Esophagus muscularis mucosa (tissue), 4 donors: ENCODE results near the gene SLC7A6. TPM values are rescaled to one million over a fixed set of nuclear protein-coding genes. Genes with fewer than 3 reads are reported as not detected.

ENCODE experiments used
- DNase-seq: peaks from one replicate; pipeline ENCODE4 v3.0.0-alpha.2; 2017; ENCODE audit errors: extremely low spot score
- H3K27ac ChIP-seq, 4 donors: fragments of 200-600 bp; sonication (generic); replicated peaks in 1 of 4; 1 replicate in 3 of 4; 2 replicates in 1 of 4; pipeline ENCODE4 v1.5.1; 2016 to 2019; ENCODE audit warnings: mild to moderate bottlenecking in 1 of 4
- H3K27me3 ChIP-seq, 4 donors: fragments of 200-600 bp; sonication (generic); one replicate each; pipeline versions ENCODE4 v1.5.1 to v1.6.0; 2016 to 2019
- H3K36me3 ChIP-seq, 4 donors: fragments of 200-600 bp; sonication (generic); one replicate each; pipeline ENCODE4 v1.5.1; 2016 to 2019
- H3K4me1 ChIP-seq, 4 donors: fragments of 200-600 bp; sonication (generic); one replicate each; pipeline ENCODE4 v1.5.1; 2016 to 2019
- H3K4me3 ChIP-seq, 4 donors: fragments of 200-600 bp; sonication (generic); 1 replicate in 2 of 4; 2 replicates in 2 of 4; pipeline ENCODE4 v1.5.1; 2016 to 2019; ENCODE audit warnings: mild to moderate bottlenecking in 4 of 4, moderate library complexity in 1 of 4
- H3K9me3 ChIP-seq, 4 donors: fragments of 200-600 bp; sonication (generic); 1 replicate in 3 of 4; 2 replicates in 1 of 4; pipeline ENCODE4 v1.5.1; 2016 to 2019
- CTCF ChIP-seq, 3 experiments: fragments of 200-600 bp in 2 of 3; fragments of 450-650 bp in 1 of 3; sonication (generic) in 2 of 3; IDR thresholded peaks; one replicate each; pipeline ENCODE4 v1.5.1; 2017 to 2019; ENCODE audit warnings: antibody characterized with exemption in 3 of 3, mild to moderate bottlenecking in 2 of 3, moderate library complexity in 1 of 3
- EP300 ChIP-seq: sonication (generic); formaldehyde crosslinking; IDR thresholded peaks from one replicate; pipeline ENCODE4 v1.6.1; 2017; ENCODE audit warnings: antibody characterized with exemption
- POLR2A ChIP-seq: fragments of 450-650 bp; IDR thresholded peaks from one replicate; pipeline ENCODE4 v1.6.1; 2017; ENCODE audit warnings: antibody characterized with exemption, moderate library complexity, mild to moderate bottlenecking, low read depth
- POLR2AphosphoS5 ChIP-seq, 2 donors: sonication (generic); formaldehyde crosslinking; IDR thresholded peaks; one replicate each; pipeline ENCODE4 v1.6.1; 2017; ENCODE audit warnings: antibody characterized with exemption in 2 of 2
- WGBS: methylation state at CpG from one replicate; pipeline ENCODE4 v1.1.5; 2018; 5-methylcytosine and 5-hydroxymethylcytosine counted together
- intact Hi-C: fragments of 100-400 bp; cut with DNase I; formaldehyde crosslinking; loops from one replicate; pipeline ENCODE4 v1.15.1; 2023
- small RNA-seq, 3 donors: library from RNA; depleted of rRNA; stranded (forward); fragments of <200 nt; gene quantifications; one replicate each; pipeline ENCODE3, GENCODE V24; 2016
- total RNA-seq, 4 donors: library from RNA; depleted of rRNA; stranded (reverse); fragments of >200 nt; gene quantifications; one replicate each; pipeline versions ENCODE4 v1.1.0 to v1.2.1, GENCODE V29; 2016

The SLC7A6 gene
- total RNA-seq, 4 donors from 2014 or later = 18.9 to 37.1 (median 27.3) TPM

GRCh38 chr16:68349838-68350410 is 85.6 kb downstream of the SLC7A6 start:
- TF ChIP-seq CTCF (IDR thresholded peaks at IDR 0.05) = no peak
- no peak for TF ChIP-seq POLR2A
- no peak for TF ChIP-seq POLR2AphosphoS5 (IDR thresholded peaks at IDR 0.05)
- Histone ChIP-seq H3K9me3 (no peaks in the 10 kb centered on the region), H3K36me3 (peaks cover 70 to 100% (median 96%) of the 10 kb centered on the region in 4 donors), H3K4me1 (no peaks in the 10 kb centered on the region), H3K4me3 (no peak overlapping the region), H3K27ac (no peak overlapping the region), H3K27me3 (no peaks in the 10 kb centered on the region)
- DNase-seq = no peak
- intact Hi-C loops = no loop called here
- 94% methylated on average over 10 of the region's 10 CpGs for WGBS

- 91% methylated on average over 10 of the region's 10 CpGs for WGBS
- no peak overlapping the region for H3K4me3 ChIP-seq
- no peak overlapping the region for H3K27ac ChIP-seq
- no peak for DNase-seq
- H3K27me3 ChIP-seq = no peaks in the 10 kb centered on the region
- H3K4me1 ChIP-seq = peaks cover 0 to 6% (median 0%) of the 10 kb centered on the region in 4 donors
- no peaks in the 10 kb centered on the region for H3K9me3 ChIP-seq
- TF ChIP-seq EP300 = no peak
- TF ChIP-seq CTCF (IDR thresholded peaks at IDR 0.05) = no peak
- TF ChIP-seq POLR2AphosphoS5 (IDR thresholded peaks at IDR 0.05) = no peak
- TF ChIP-seq POLR2A = no peak
- intact Hi-C loops = no loop called here
- peaks cover 65 to 100% (median 100%) of the 10 kb centered on the region in 4 donors for H3K36me3 ChIP-seq
These were observed 86.6 kb downstream of the SLC7A6 start for GRCh38 chr16:68350813-68351350.

Small RNAs within 50 kb of the gene (small RNA-seq; reads per million reads assigned to genes)
- gene RNU4-30P (0 reads per million in 3 donors), gene RNU6-1262P (0 reads per million in 3 donors)

Other genes with a start within 250 kb of the SLC7A6 start
- gene DPEP2NB, start 248.6 kb upstream of the SLC7A6 start, total RNA-seq = not detected
- 10 to 100 TPM in 1 of 4 donors, 1 to 10 TPM in 3; 5.0 to 10.1 (median 8.4) TPM for gene DDX28, start 241.3 kb upstream of the SLC7A6 start, total RNA-seq
- gene DUS2, start 241.2 kb upstream of the SLC7A6 start, total RNA-seq = 10 to 100 TPM in 1 of 4 donors, 1 to 10 TPM in 3; 8.4 to 12.5 (median 9.7) TPM
- 10 to 100 TPM; 44.6 to 56.8 (median 50.8) TPM for gene NFATC3, start 179.2 kb upstream of the SLC7A6 start, total RNA-seq
- 1 to 10 TPM in 1 of 4 donors, under 1 TPM in 3; 0.17 to 2.1 (median 0.52) TPM for gene ESRP2, start 28.4 kb upstream of the SLC7A6 start, total RNA-seq
- gene PLA2G15, start 19.2 kb upstream of the SLC7A6 start, total RNA-seq = 10 to 100 TPM; 10.4 to 22.0 (median 15.3) TPM
- 10 to 100 TPM in 2 of 4 donors, 1 to 10 TPM in 2; 8.7 to 15.7 (median 11.5) TPM for gene SLC7A6OS, start 46.4 kb downstream of the SLC7A6 start, total RNA-seq
- gene PRMT7, start 46.5 kb downstream of the SLC7A6 start, total RNA-seq = 10 to 100 TPM; 20.0 to 31.1 (median 26.8) TPM
- gene SMPD3, start 184.0 kb downstream of the SLC7A6 start, total RNA-seq = under 1 TPM; 0.32 to 0.92 (median 0.54) TPM